Mammary microvascular endothelial cell (primary cell): ENCODE measurements around the gene LSS. TPM values are rescaled to one million over a fixed set of nuclear protein-coding genes. Genes with fewer than 3 reads are reported as not detected.

Experiments used
- total RNA-seq: library from RNA; depleted of rRNA; stranded (reverse); fragments of >200 nt; gene quantifications from 2 replicates; pipeline ENCODE4 v1.2.3, GENCODE V29; 2015

The LSS gene
- total RNA-seq, result 113 and 122 TPM in 2 replicates

GRCh38 chr21:46228345-46229051 lies at the start of gene LSS:
Gene LSS (minus strand): TSS chr21:46228774. CDS start chr21:46228745, 29 bp downstream.

GRCh38 chr21:46183910-46184624 lies 44.5 kb downstream of the LSS start, which contains the start of gene SPATC1L:
Gene SPATC1L (minus strand): TSS chr21:46184459. CDS start chr21:46182816, 1,643 bp downstream.

GRCh38 chr21:46155514-46156377 lies 72.8 kb downstream of the LSS start, which contains the start of gene FTCD:
Gene FTCD (minus strand): TSS chr21:46155579. CDS start chr21:46155523, 56 bp downstream.

Other genes with a start within 250 kb of the LSS start
- gene COL6A1, start 247.0 kb downstream of the LSS start, total RNA-seq, result 29.8 and 35.8 TPM in 2 replicates
- 2.7 and 2.8 TPM in 2 replicates for gene COL6A2, start 130.7 kb downstream of the LSS start, total RNA-seq
- gene FTCD, start 73.2 kb downstream of the LSS start, total RNA-seq, result not detected in 2 replicates
- gene SPATC1L, start 44.3 kb downstream of the LSS start, total RNA-seq, result 12.0 and 14.5 TPM in 2 replicates
- 32.6 and 45.0 TPM in 2 replicates for gene MCM3AP, start 56.8 kb upstream of the LSS start, total RNA-seq
- 13.8 and 17.2 TPM in 2 replicates for gene YBEY, start 57.6 kb upstream of the LSS start, total RNA-seq
- gene C21orf58, start 95.1 kb upstream of the LSS start, total RNA-seq, result 6.1 and 6.6 TPM in 2 replicates
- gene PCNT, start 95.4 kb upstream of the LSS start, total RNA-seq, result 17.8 and 29.8 TPM in 2 replicates
- 18.4 and 21.1 TPM in 2 replicates for gene DIP2A, start 230.1 kb upstream of the LSS start, total RNA-seq